ENCODE measurements around the gene MYNN. TPM values are rescaled to one million over a fixed set of nuclear protein-coding genes. Genes with fewer than 3 reads are reported as not detected.

The MYNN gene
- total and polyA plus RNA-seq, 8 donors = 4.0 to 9.1 (median 6.7) TPM

DNA sequence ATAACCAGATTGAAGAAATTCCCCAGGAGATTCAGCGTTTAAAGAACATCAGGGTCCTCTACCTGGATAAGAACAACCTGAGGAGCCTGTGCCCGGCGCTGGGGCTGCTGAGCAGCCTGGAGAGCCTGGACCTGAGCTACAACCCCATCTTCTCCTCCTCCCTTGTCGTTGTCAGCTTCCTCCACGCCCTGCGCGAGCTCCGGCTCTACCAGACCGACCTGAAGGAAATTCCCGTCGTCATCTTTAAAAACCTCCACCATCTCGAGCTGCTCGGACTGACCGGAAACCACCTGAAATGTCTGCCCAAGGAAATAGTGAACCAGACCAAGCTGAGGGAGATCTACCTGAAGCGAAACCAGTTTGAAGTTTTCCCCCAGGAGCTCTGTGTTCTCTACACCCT is 48.9 kb downstream of the MYNN start:
- Histone ChIP-seq H3K27me3 (peaks cover 0 to 8% (median 0%) of the 10 kb centered on the region in 4 donors), H3K27ac (no peak overlapping the region), H3K4me1 (no peaks in the 10 kb centered on the region), H3K4me3 (no peak overlapping the region), H3K36me3 (no peaks in the 10 kb centered on the region), H3K9me3 (no peaks in the 10 kb centered on the region)
- ATAC-seq (no peak), DNase-seq (no peak), FAIRE-seq (no peak)
- intact Hi-C loops (cut with DNase I) = no loop called here
- TF ChIP-seq, protein P1, sequence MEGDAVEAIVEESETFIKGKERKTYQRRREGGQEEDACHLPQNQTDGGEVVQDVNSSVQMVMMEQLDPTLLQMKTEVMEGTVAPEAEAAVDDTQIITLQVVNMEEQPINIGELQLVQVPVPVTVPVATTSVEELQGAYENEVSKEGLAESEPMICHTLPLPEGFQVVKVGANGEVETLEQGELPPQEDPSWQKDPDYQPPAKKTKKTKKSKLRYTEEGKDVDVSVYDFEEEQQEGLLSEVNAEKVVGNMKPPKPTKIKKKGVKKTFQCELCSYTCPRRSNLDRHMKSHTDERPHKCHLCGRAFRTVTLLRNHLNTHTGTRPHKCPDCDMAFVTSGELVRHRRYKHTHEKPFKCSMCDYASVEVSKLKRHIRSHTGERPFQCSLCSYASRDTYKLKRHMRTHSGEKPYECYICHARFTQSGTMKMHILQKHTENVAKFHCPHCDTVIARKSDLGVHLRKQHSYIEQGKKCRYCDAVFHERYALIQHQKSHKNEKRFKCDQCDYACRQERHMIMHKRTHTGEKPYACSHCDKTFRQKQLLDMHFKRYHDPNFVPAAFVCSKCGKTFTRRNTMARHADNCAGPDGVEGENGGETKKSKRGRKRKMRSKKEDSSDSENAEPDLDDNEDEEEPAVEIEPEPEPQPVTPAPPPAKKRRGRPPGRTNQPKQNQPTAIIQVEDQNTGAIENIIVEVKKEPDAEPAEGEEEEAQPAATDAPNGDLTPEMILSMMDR (IDR thresholded peaks at IDR 0.05) = no peak
- WGBS, 2 donors = 84 to 85% methylated on average over 15 of the region's 15 CpGs

DNA sequence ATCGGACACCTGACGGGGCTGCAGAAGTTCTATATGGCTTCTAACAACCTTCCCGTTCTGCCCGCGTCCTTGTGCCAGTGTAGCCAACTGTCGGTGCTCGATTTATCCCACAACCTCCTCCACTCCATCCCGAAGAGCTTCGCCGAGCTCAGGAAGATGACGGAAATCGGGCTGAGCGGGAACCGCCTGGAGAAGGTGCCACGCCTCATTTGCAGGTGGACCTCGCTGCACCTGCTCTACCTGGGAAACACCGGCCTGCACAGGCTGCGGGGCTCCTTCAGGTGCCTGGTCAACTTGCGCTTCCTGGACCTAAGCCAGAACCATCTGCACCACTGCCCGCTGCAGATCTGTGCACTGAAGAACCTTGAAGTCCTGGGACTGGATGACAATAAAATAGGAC is 49.3 kb downstream of the MYNN start:
- ATAC-seq = no peak
- whole genome bisulfite sequencing, 2 donors = 84 to 87% methylated on average over 20 of the region's 20 CpGs
- TF ChIP-seq, protein P1 (IDR thresholded peaks at IDR 0.05) = no peak

DNA sequence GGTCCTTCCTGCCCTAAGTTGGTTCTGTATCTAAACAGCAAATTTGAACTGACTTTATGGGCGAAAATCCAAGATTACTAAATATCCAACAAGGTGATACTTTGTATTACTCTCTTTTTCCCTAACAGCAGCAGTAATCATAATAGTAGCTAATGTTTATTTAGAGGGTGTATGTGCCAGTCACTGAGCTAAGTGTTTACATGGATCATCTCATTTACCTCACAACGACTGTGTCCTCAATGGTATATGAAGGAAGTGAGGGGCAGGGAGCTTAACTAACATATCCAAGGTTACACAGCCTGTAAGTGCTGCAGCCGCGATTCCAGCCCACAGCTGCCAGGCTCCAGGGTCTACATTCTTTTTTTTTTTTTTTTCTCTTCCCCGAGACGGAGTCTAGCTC is 49.8 kb downstream of the MYNN start:
- intact Hi-C loops (cut with DNase I) = no loop called here

More for the DNA sequence above, 49.3 kb downstream of the MYNN start:
- FAIRE-seq (no peak), DNase-seq (no peak)
- H3K27ac ChIP-seq = no peak overlapping the region
- H3K4me3 ChIP-seq = no peak overlapping the region
- H3K27me3 ChIP-seq = peaks cover 0 to 8% (median 0%) of the 10 kb centered on the region in 4 donors
- H3K9me3 ChIP-seq = no peaks in the 10 kb centered on the region
- intact Hi-C loops (cut with DNase I) = no loop called here
- no peaks in the 10 kb centered on the region for H3K36me3 ChIP-seq
- no peaks in the 10 kb centered on the region for H3K4me1 ChIP-seq

GRCh38 chr3:169825316-169825715 is 52.1 kb downstream of the MYNN start:
- TF ChIP-seq, protein P1 (IDR thresholded peaks at IDR 0.05) = no peak
- no peak for FAIRE-seq
- intact Hi-C loops (cut with DNase I) = no loop called here
- no peak for ATAC-seq
- Histone ChIP-seq H3K36me3 (no peaks in the 10 kb centered on the region), H3K4me3 (no peak overlapping the region), H3K27me3 (peaks cover 0 to 8% (median 0%) of the 10 kb centered on the region in 4 donors), H3K27ac (no peak overlapping the region), H3K9me3 (no peaks in the 10 kb centered on the region), H3K4me1 (no peaks in the 10 kb centered on the region)
- DNase-seq = no peak
- 79 to 81% methylated on average over 3 of the region's 3 CpGs for WGBS, 2 donors

More for the DNA sequence above, 49.8 kb downstream of the MYNN start:
- TF ChIP-seq, protein P1 (IDR thresholded peaks at IDR 0.05) = no peak
- H3K9me3 ChIP-seq = no peaks in the 10 kb centered on the region
- H3K27me3 ChIP-seq = peaks cover 0 to 8% (median 0%) of the 10 kb centered on the region in 4 donors
- no peak overlapping the region for H3K4me3 ChIP-seq
- DNase-seq (no peak), FAIRE-seq (no peak), ATAC-seq (no peak)
- no peaks in the 10 kb centered on the region for H3K4me1 ChIP-seq
- WGBS, 2 donors = 41 to 57% methylated on average over 6 of the region's 6 CpGs
- H3K36me3 ChIP-seq = no peaks in the 10 kb centered on the region
- H3K27ac ChIP-seq = no peak overlapping the region

GRCh38 chr3:169827712-169828111 is 54.5 kb downstream of the MYNN start:
- no peaks in the 10 kb centered on the region for H3K9me3 ChIP-seq
- DNase-seq = no peak
- no peak for ATAC-seq

More at GRCh38 chr3:169827712-169828111, 54.5 kb downstream of the MYNN start:
- no peak overlapping the region for H3K27ac ChIP-seq
- H3K36me3 ChIP-seq = no peaks in the 10 kb centered on the region
- 84 to 91% methylated on average over 4 of the region's 4 CpGs for WGBS, 2 donors
- intact Hi-C loops (cut with DNase I) = no loop called here
- no peaks in the 10 kb centered on the region for H3K27me3 ChIP-seq
- TF ChIP-seq, protein P1 (IDR thresholded peaks at IDR 0.05) = no peak
- H3K4me1 ChIP-seq = no peaks in the 10 kb centered on the region
- no peak for FAIRE-seq
- no peak overlapping the region for H3K4me3 ChIP-seq
